NCI-H82 (cell line): ENCODE data around the gene MMP20.

Source experiments
- DNase-seq: peaks from one replicate; lab custom pipeline; 2025; lab: John Stamatoyannopoulos, UW

The MMP20 gene

GRCh38 chr11:102592634-102593581 lies 32.2 kb downstream of the MMP20 start:
- DNase-seq: peak; percentile 51

- DNase-seq: no peak
Observed at GRCh38 chr11:102592131-102592530, 33.0 kb downstream of the MMP20 start.

GRCh38 chr11:102591160-102591718 lies 33.9 kb downstream of the MMP20 start:
- DNase-seq: no peak

- peak; percentile 8 for DNase-seq
Observed at GRCh38 chr11:102590276-102591049, 34.7 kb downstream of the MMP20 start.

- DNase-seq: no peak
Observed at GRCh38 chr11:102589047-102589459, 36.1 kb downstream of the MMP20 start.

GRCh38 chr11:102587722-102588121 lies 37.4 kb downstream of the MMP20 start:
- DNase-seq: no peak

- no peak for DNase-seq
Observed at GRCh38 chr11:102583141-102583873, 41.8 kb downstream of the MMP20 start.

- DNase-seq: no peak
Observed at GRCh38 chr11:102582140-102582539, 43.0 kb downstream of the MMP20 start.

GRCh38 chr11:102581066-102581465 lies 44.1 kb downstream of the MMP20 start:
- DNase-seq: no peak

GRCh38 chr11:102580185-102580951 lies 44.8 kb downstream of the MMP20 start:
- DNase-seq: no peak

GRCh38 chr11:102577723-102578122 lies 47.4 kb downstream of the MMP20 start:
- DNase-seq: no peak

- DNase-seq: no peak
Observed at GRCh38 chr11:102577182-102577581, 48.0 kb downstream of the MMP20 start.

- no peak for DNase-seq
Observed at GRCh38 chr11:102576350-102576749, 48.8 kb downstream of the MMP20 start.

GRCh38 chr11:102575012-102575411 lies 50.1 kb downstream of the MMP20 start:
- DNase-seq: no peak

- DNase-seq: no peak
Observed at GRCh38 chr11:102573851-102574250, 51.3 kb downstream of the MMP20 start.

GRCh38 chr11:102572554-102573220 lies 52.4 kb downstream of the MMP20 start:
- no peak for DNase-seq

GRCh38 chr11:102568851-102569250 lies 56.3 kb downstream of the MMP20 start:
- no peak for DNase-seq

- no peak for DNase-seq
Observed at GRCh38 chr11:102566112-102566511, 59.0 kb downstream of the MMP20 start.

GRCh38 chr11:102564110-102564509 lies 61.0 kb downstream of the MMP20 start:
- DNase-seq: no peak

GRCh38 chr11:102561636-102562035 lies 63.5 kb downstream of the MMP20 start:
- no peak for DNase-seq
